ENCODE results near the gene RAD51B. TPM values are rescaled to one million over a fixed set of nuclear protein-coding genes. Genes with fewer than 3 reads are reported as not detected.

Gene RAD51B
- total RNA-seq, 5 donors from 2014 or later (not counting 1 experiment from before 2014, with no cell fraction given) = 25.4 to 47.9 (median 30.0) TPM

DNA sequence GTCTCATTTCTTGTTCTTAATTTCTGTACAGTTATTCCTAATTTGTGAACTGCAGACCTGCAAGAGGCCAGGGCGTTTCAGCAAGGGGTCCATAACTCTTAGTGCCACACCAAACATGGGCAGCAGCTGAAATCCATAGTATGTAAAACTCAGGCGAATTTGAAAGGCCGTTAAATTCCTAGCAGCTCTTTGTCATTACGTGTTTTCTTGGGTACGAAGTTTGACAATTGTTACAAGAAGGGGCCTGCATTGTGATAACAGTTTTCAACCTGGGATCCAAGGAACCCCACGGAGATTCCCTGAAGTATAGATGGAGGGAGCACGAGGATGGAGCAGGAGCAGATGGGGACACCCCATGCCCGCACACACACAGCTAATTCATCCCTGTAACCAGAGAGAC is 685.3 kb downstream of the RAD51B start:
- H3K4me3 ChIP-seq (ENCODE audit: control insufficient read depth in 1 of 2, extremely low read depth in 1 of 2, low read length in 1 of 2) = no peak overlapping the region
- CTCF ChIA-PET = no interaction called here
- peaks cover 75 to 88% (median 84%) of the 10 kb centered on the region in 3 donors for H3K4me1 Mint-ChIP-seq

GRCh38 chr14:68506021-68506644 is 686.6 kb downstream of the RAD51B start:
- Mint-ChIP-seq H3K27ac (peak overlapping the region; percentile 88 to 93), H3K4me1 (peaks cover 67 to 87% (median 84%) of the 10 kb centered on the region in 3 donors), H3K27me3 (no peaks in the 10 kb centered on the region), H3K9me3 (no peaks in the 10 kb centered on the region), H3K36me3 (no peaks in the 10 kb centered on the region), H3K4me3 (peak overlapping the region; percentile 35 to 64 (median 40))
- Histone ChIP-seq H3K27ac (ENCODE audit: low read length) (peak overlapping the region; percentile 76), H3K4me3 (ENCODE audit: control insufficient read depth in 1 of 2, extremely low read depth in 1 of 2, low read length in 1 of 2) (no peak overlapping the region), H3K27me3 (replicated peaks in 1 of 2; ENCODE audit: control insufficient read depth in 2 of 2, extremely low read depth in 1 of 2, insufficient read depth in 2 of 2, low read length in 1 of 2) (peaks cover 0 to 4% of the 10 kb centered on the region in 2 experiments), H3K36me3 (ENCODE audit: control insufficient read depth in 2 of 2, extremely low read depth in 1 of 2, insufficient read depth in 1 of 2, low read length in 1 of 2) (no peaks in the 10 kb centered on the region), H3K4me1 (ENCODE audit: control insufficient read depth in 1 of 2, extremely low read depth in 1 of 2, insufficient read depth in 2 of 2, low read length in 2 of 2) (peaks cover 47 to 75% of the 10 kb centered on the region in 2 experiments), H3K9me3 (no peaks in the 10 kb centered on the region)
- DNase-seq (no peak), ATAC-seq (replicated peaks in 1 of 4) (no peak)
- WGBS (ENCODE audit: insufficient coverage) = 45% methylated on average over 7 of the region's 17 CpGs
- POLR2A ChIA-PET = interaction anchor here (0.5 to 1.4 kb wide), 9 partner anchors 12 to 646 kb away, joined by 3 to 18 read pairs (median 4); partner anchors contain the start of gene ZFP36L1 (in 1 of the 2)
- CTCF ChIA-PET = interaction anchor here in 1 of 2 donors (0.6 to 2.0 kb wide), 11 partner anchors 7 to 323 kb away, joined by 3 to 8 read pairs (median 3); no protein-coding TSS in a partner anchor

More for the DNA sequence above, 685.3 kb downstream of the RAD51B start:
- H3K27me3 Mint-ChIP-seq = no peaks in the 10 kb centered on the region
- Histone ChIP-seq H3K4me1 (ENCODE audit: control insufficient read depth in 1 of 2, extremely low read depth in 1 of 2, insufficient read depth in 2 of 2, low read length in 2 of 2) (peaks cover 49 to 80% of the 10 kb centered on the region in 2 experiments), H3K27me3 (replicated peaks in 1 of 2; ENCODE audit: control insufficient read depth in 2 of 2, extremely low read depth in 1 of 2, insufficient read depth in 2 of 2, low read length in 1 of 2) (peaks cover 0 to 4% of the 10 kb centered on the region in 2 experiments), H3K36me3 (ENCODE audit: control insufficient read depth in 2 of 2, extremely low read depth in 1 of 2, insufficient read depth in 1 of 2, low read length in 1 of 2) (no peaks in the 10 kb centered on the region), H3K9me3 (no peaks in the 10 kb centered on the region), H3K27ac (ENCODE audit: low read length) (no peak overlapping the region)
- ATAC-seq (replicated peaks in 1 of 4) (no peak), DNase-seq (no peak)
- H3K27ac Mint-ChIP-seq = peak overlapping the region; percentile 31 to 88
- WGBS (ENCODE audit: insufficient coverage) = 71% methylated on average over 4 of the region's 8 CpGs
- no peaks in the 10 kb centered on the region for H3K9me3 Mint-ChIP-seq
- peak overlapping the region in 1 of 3 donors; percentile 37 for H3K4me3 Mint-ChIP-seq
- H3K36me3 Mint-ChIP-seq = no peaks in the 10 kb centered on the region
- POLR2A ChIA-PET = interaction anchor here in 1 of 2 donors (0.6 kb wide), 1 partner anchor 26 kb away, joined by 12 read pairs; no protein-coding TSS in a partner anchor

GRCh38 chr14:68506645-68507419 is 687.3 kb downstream of the RAD51B start:
- 18% methylated on average over 6 of the region's 11 CpGs for WGBS (ENCODE audit: insufficient coverage)
- DNase-seq = peak in 34 of 35 experiments; percentile 13 to 77 (median 43)
- Histone ChIP-seq H3K4me3 (ENCODE audit: control insufficient read depth in 1 of 2, extremely low read depth in 1 of 2, low read length in 1 of 2) (peak overlapping the region; percentile 12 to 35), H3K36me3 (ENCODE audit: control insufficient read depth in 2 of 2, extremely low read depth in 1 of 2, insufficient read depth in 1 of 2, low read length in 1 of 2) (no peaks in the 10 kb centered on the region), H3K4me1 (ENCODE audit: control insufficient read depth in 1 of 2, extremely low read depth in 1 of 2, insufficient read depth in 2 of 2, low read length in 2 of 2) (peaks cover 42 to 68% of the 10 kb centered on the region in 2 experiments), H3K9me3 (no peaks in the 10 kb centered on the region), H3K27me3 (replicated peaks in 1 of 2; ENCODE audit: control insufficient read depth in 2 of 2, extremely low read depth in 1 of 2, insufficient read depth in 2 of 2, low read length in 1 of 2) (no peaks in the 10 kb centered on the region), H3K27ac (ENCODE audit: low read length) (peak overlapping the region; percentile 76)
- no peaks in the 10 kb centered on the region for H3K9me3 Mint-ChIP-seq
- peak; percentile 72 to 84 (median 78) for ATAC-seq (replicated peaks in 1 of 4)
- ChIA-PET CTCF (interaction anchor here (0.5 to 2.0 kb wide), 17 partner anchors 12 to 567 kb away, joined by 3 to 10 read pairs (median 3); no protein-coding TSS in a partner anchor), POLR2A (interaction anchor here (0.5 to 1.4 kb wide), 12 partner anchors 12 to 306 kb away, joined by 3 to 18 read pairs (median 4); partner anchors contain the start of gene ZFP36L1 (in 1 of the 2))
- H3K4me3 Mint-ChIP-seq = peak overlapping the region; percentile 35 to 64 (median 40)
- H3K27me3 Mint-ChIP-seq = no peaks in the 10 kb centered on the region
- peak overlapping the region; percentile 88 to 93 for H3K27ac Mint-ChIP-seq
- H3K36me3 Mint-ChIP-seq = no peaks in the 10 kb centered on the region
- peaks cover 66 to 80% (median 77%) of the 10 kb centered on the region in 3 donors for H3K4me1 Mint-ChIP-seq

- Mint-ChIP-seq H3K4me1 (peaks cover 65 to 79% (median 77%) of the 10 kb centered on the region in 3 donors), H3K4me3 (peak overlapping the region; percentile 35 to 64 (median 40)), H3K27me3 (no peaks in the 10 kb centered on the region), H3K36me3 (no peaks in the 10 kb centered on the region), H3K27ac (peak overlapping the region; percentile 88 to 93), H3K9me3 (no peaks in the 10 kb centered on the region)
- Histone ChIP-seq H3K9me3 (no peaks in the 10 kb centered on the region), H3K4me1 (ENCODE audit: control insufficient read depth in 1 of 2, extremely low read depth in 1 of 2, insufficient read depth in 2 of 2, low read length in 2 of 2) (peaks cover 43 to 60% of the 10 kb centered on the region in 2 experiments), H3K4me3 (ENCODE audit: control insufficient read depth in 1 of 2, extremely low read depth in 1 of 2, low read length in 1 of 2) (peak overlapping the region in 1 of 2 donors; percentile 35), H3K36me3 (ENCODE audit: control insufficient read depth in 2 of 2, extremely low read depth in 1 of 2, insufficient read depth in 1 of 2, low read length in 1 of 2) (no peaks in the 10 kb centered on the region), H3K27me3 (replicated peaks in 1 of 2; ENCODE audit: control insufficient read depth in 2 of 2, extremely low read depth in 1 of 2, insufficient read depth in 2 of 2, low read length in 1 of 2) (no peaks in the 10 kb centered on the region), H3K27ac (ENCODE audit: low read length) (peak overlapping the region; percentile 76)
- POLR2A ChIA-PET = interaction anchor here (0.6 to 1.4 kb wide), 5 partner anchors 13 to 1263 kb away, joined by 3 to 5 read pairs (median 5); no protein-coding TSS in a partner anchor
- ATAC-seq (replicated peaks in 1 of 4) (peak; percentile 54 to 74 (median 63)), DNase-seq (peak in 28 of 35 experiments; percentile 17 to 75 (median 50))
- 16% methylated on average over 10 of the region's 10 CpGs for WGBS (ENCODE audit: insufficient coverage)
- CTCF ChIA-PET = interaction anchor here (0.5 to 2.0 kb wide), 9 partner anchors 12 to 288 kb away, joined by 3 to 8 read pairs (median 3); no protein-coding TSS in a partner anchor
Observed at GRCh38 chr14:68507544-68508081, 688.0 kb downstream of the RAD51B start.

DNA sequence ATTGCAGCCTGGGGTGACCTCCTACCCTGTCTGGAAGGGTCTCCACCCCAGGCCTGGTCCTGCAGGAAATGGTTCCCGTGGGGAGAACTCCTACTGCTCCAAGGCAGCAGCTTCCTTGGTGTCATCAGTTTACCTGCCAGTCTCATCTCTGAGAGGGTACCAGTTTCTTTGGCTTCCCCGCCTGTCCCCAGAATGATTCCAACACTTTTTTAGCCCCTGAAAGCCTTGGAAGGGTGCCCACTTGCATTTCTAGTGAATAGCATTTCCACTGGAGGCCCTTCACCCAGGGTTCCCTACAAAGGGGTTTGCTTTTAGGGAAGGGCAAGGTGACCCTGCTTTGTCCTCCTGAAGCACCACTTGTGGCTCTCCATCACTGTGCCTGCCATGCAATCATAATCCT is 689.0 kb downstream of the RAD51B start:
- Mint-ChIP-seq H3K4me1 (peaks cover 65 to 82% (median 80%) of the 10 kb centered on the region in 3 donors), H3K27me3 (no peaks in the 10 kb centered on the region), H3K9me3 (no peaks in the 10 kb centered on the region), H3K27ac (peak overlapping the region; percentile 88 to 93), H3K36me3 (no peaks in the 10 kb centered on the region), H3K4me3 (peak overlapping the region in 1 of 3 donors; percentile 64)
- no peaks in the 10 kb centered on the region for H3K36me3 ChIP-seq (ENCODE audit: control insufficient read depth in 2 of 2, extremely low read depth in 1 of 2, insufficient read depth in 1 of 2, low read length in 1 of 2)
- CTCF ChIA-PET = interaction anchor here in 1 of 2 donors (1.1 kb wide), 1 partner anchor 251 kb away, joined by 3 read pairs; no protein-coding TSS in a partner anchor
- H3K27ac ChIP-seq (ENCODE audit: low read length) = no peak overlapping the region
- ATAC-seq (replicated peaks in 1 of 4) = no peak
- no peak for DNase-seq
- 86% methylated on average over 2 of the region's 2 CpGs for WGBS (ENCODE audit: insufficient coverage)
- H3K4me1 ChIP-seq (ENCODE audit: control insufficient read depth in 1 of 2, extremely low read depth in 1 of 2, insufficient read depth in 2 of 2, low read length in 2 of 2) = peaks cover 47 to 59% of the 10 kb centered on the region in 2 experiments
- H3K9me3 ChIP-seq = no peaks in the 10 kb centered on the region
- POLR2A ChIA-PET = no interaction called here
- no peak overlapping the region for H3K4me3 ChIP-seq (ENCODE audit: control insufficient read depth in 1 of 2, extremely low read depth in 1 of 2, low read length in 1 of 2)
- H3K27me3 ChIP-seq (replicated peaks in 1 of 2; ENCODE audit: control insufficient read depth in 2 of 2, extremely low read depth in 1 of 2, insufficient read depth in 2 of 2, low read length in 1 of 2) = no peaks in the 10 kb centered on the region
